GM21576 (cell line): ENCODE measurements around the gene TNFAIP8L3.

Source experiments
- ATAC-seq: cut with Tn5 transposase; IDR thresholded peaks from one replicate; pipeline ENCODE4 v1.9.1; 2021; ENCODE audit warnings: mild to moderate bottlenecking, moderate library complexity; ENCODE audit not compliant: unreplicated experiment

Gene TNFAIP8L3

GRCh38 chr15:51016615-51017014 is 78.1 kb downstream of the TNFAIP8L3 start:
- ATAC-seq: no peak

DNA sequence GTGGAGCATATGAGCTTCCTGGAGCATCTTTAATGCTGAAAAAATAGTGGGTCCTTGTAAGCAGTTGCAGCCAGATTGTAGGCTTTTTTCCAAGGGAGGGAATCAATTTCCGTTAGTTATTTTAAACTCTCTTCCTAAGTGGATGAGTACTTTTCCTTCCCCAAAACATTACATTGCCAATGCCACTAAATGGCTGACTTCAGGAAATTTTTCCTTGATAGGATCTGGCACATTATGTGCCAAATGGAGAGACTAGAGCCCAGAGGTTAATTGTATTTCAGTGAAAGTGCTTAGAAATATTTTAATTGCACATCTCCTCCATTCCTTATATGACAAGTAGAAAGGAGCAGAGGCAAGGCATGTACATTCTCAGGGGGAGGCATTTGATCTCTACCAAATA is 83.5 kb downstream of the TNFAIP8L3 start:
- ATAC-seq: no peak

DNA sequence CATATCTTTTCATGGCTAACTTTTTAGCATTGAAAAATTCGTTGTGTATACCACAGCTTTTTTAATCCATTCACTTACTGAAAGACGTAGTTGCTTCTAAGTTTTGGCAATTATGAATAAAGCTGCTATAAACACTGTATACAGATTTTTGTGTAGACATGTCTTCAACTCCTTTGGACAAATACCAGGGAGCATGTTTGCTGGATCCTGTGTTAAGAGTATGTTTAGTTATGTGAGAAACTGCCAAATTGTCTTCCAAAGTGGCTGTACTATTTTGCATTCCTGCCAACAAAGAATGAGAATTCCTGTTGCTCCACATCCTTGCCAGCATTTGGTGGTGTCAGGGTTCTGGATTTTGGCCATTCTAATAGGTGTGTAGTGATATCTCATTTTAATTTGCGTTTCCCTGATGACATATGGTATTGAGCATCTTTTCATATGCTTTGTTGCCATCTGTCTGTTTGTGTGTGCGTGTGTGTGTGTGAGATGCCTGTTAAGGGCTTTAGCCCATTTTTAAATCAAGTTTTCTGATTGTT is 87.5 kb downstream of the TNFAIP8L3 start:
- no peak for ATAC-seq
